WTC11 (cell line): ENCODE results near the gene FXYD3. TPM values are rescaled to one million over a fixed set of nuclear protein-coding genes. Genes with fewer than 3 reads are reported as not detected.
A peak's percentile ranks its signal among the peaks of the same experiment; 100 is the strongest.
"Not testable (repeated sequence)": the region's sequence is repeated elsewhere in the genome, so short reads cannot be mapped to it uniquely, and the experiment has no call there.

ENCODE experiments used
- ATAC-seq: fragments of 200-7000 bp; cut with Tn5 transposase; 2 replicates; pipeline ENCODE4 v1.10.0; 2021; ENCODE audit warnings: mild to moderate bottlenecking, moderate library complexity
- CTCF ChIA-PET: fragments of 300-600 bp; sonication (Branson Sonifier 250); formaldehyde crosslinking; loops from one replicate; lab custom pipeline; 2021; ENCODE audit warnings: antibody characterized with exemption; lab: Charles Lee
- POLR2A ChIA-PET: fragments of 350-600 bp; sonication (Branson Sonifier 250); formaldehyde crosslinking; loops from one replicate; lab custom pipeline; 2021; ENCODE audit warnings: antibody characterized with exemption; lab: Charles Lee
- DNase-seq: peaks from one replicate; pipeline ENCODE4 v3.0.0; 2021; ENCODE audit warnings: low spot score
- H3K27ac Mint-ChIP-seq: 2 replicates; pipeline ENCODE4 v1.8.0; 2021; ENCODE audit warnings: mixed read lengths
- H3K27me3 Mint-ChIP-seq: 2 replicates; pipeline ENCODE4 v1.8.0; 2021; ENCODE audit warnings: low read depth, mild to moderate bottlenecking, moderate library complexity, mixed read lengths
- H3K36me3 Mint-ChIP-seq: 2 replicates; pipeline ENCODE4 v1.8.0; 2021; ENCODE audit warnings: mixed read lengths
- H3K4me1 Mint-ChIP-seq: 2 replicates; pipeline ENCODE4 v1.8.0; 2022; ENCODE audit warnings: mixed read lengths
- H3K4me3 Mint-ChIP-seq: 2 replicates; pipeline ENCODE4 v1.8.0; 2021; ENCODE audit warnings: mild to moderate bottlenecking, moderate library complexity, mixed read lengths
- H3K9me3 Mint-ChIP-seq: 2 replicates; pipeline ENCODE4 v1.8.0; 2021; ENCODE audit warnings: mixed read lengths
- ATF1 ChIP-seq: sonication (generic); formaldehyde crosslinking; IDR thresholded peaks from 2 replicates; pipeline ENCODE4 v1.8.1; 2023; ENCODE audit warnings: mild to moderate bottlenecking, moderate library complexity, missing genetic modification reagents
- CBFB ChIP-seq: sonication (generic); formaldehyde crosslinking; IDR thresholded peaks from 2 replicates; pipeline ENCODE4 v1.8.1; 2022; ENCODE audit warnings: mild to moderate bottlenecking, low read depth, missing genetic modification reagents
- CDX4 ChIP-seq: fragments of 250-450 bp; sonication (Bioruptor Pico); IDR thresholded peaks from 2 replicates; pipeline ENCODE4 v1.9.0; 2021; ENCODE audit warnings: moderate library complexity, mild to moderate bottlenecking, inconsistent platforms, borderline replicate concordance
- CTCF ChIP-seq: fragments of 200-600 bp; IDR thresholded peaks from 2 replicates; pipeline ENCODE4 v1.8.0; 2022; ENCODE audit warnings: antibody characterized with exemption
- E2F1 ChIP-seq: sonication (generic); formaldehyde crosslinking; IDR thresholded peaks from 2 replicates; pipeline ENCODE4 v1.8.0; 2022; ENCODE audit warnings: mild to moderate bottlenecking, missing genetic modification reagents
- ESRRA ChIP-seq: sonication (generic); formaldehyde crosslinking; IDR thresholded peaks from 2 replicates; pipeline ENCODE4 v1.8.1; 2022; ENCODE audit warnings: mild to moderate bottlenecking, missing genetic modification reagents, borderline replicate concordance
- FOXK1 ChIP-seq: sonication (generic); formaldehyde crosslinking; IDR thresholded peaks from 2 replicates; pipeline ENCODE4 v1.8.0; 2022; ENCODE audit warnings: mild to moderate bottlenecking, moderate library complexity, missing genetic modification reagents
- GRHL2 ChIP-seq: fragments of 250-450 bp; sonication (Bioruptor Pico); IDR thresholded peaks from 2 replicates; pipeline ENCODE4 v1.8.0; 2022; ENCODE audit warnings: mild to moderate bottlenecking, moderate library complexity; ENCODE audit not compliant: insufficient replicate concordance, severe bottlenecking
- GTF2I ChIP-seq: fragments of 250-450 bp; sonication (Bioruptor Pico); conservative IDR thresholded peaks from 2 replicates; pipeline ENCODE4 v1.4.0; 2021; ENCODE audit warnings: mild to moderate bottlenecking
- JAZF1 ChIP-seq: fragments of 250-450 bp; sonication (Bioruptor Pico); IDR thresholded peaks from 2 replicates; pipeline ENCODE4 v1.9.0; 2021; ENCODE audit warnings: moderate library complexity, mild to moderate bottlenecking, inconsistent platforms
- KAT7 ChIP-seq: sonication (generic); formaldehyde crosslinking; IDR thresholded peaks from 2 replicates; pipeline ENCODE4 v1.8.1; 2023; ENCODE audit warnings: missing genetic modification reagents, mild to moderate bottlenecking, borderline replicate concordance
- MXD4 ChIP-seq: fragments of 250-450 bp; sonication (Bioruptor Pico); IDR thresholded peaks from 2 replicates; pipeline ENCODE4 v1.8.0; 2021; ENCODE audit warnings: mild to moderate bottlenecking, moderate library complexity, borderline replicate concordance
- OVOL2 ChIP-seq: fragments of 250-450 bp; sonication (Bioruptor Pico); IDR thresholded peaks from 2 replicates; pipeline ENCODE4 v1.9.0; 2021; ENCODE audit warnings: mild to moderate bottlenecking, borderline replicate concordance
- PREB ChIP-seq: sonication (generic); formaldehyde crosslinking; IDR thresholded peaks from 2 replicates; pipeline ENCODE4 v1.8.1; 2022; ENCODE audit warnings: mild to moderate bottlenecking, missing genetic modification reagents, moderate library complexity, borderline replicate concordance
- PRRX2 ChIP-seq: fragments of 250-450 bp; sonication (Bioruptor Pico); IDR thresholded peaks from 2 replicates; pipeline ENCODE4 v1.8.0; 2021; ENCODE audit warnings: mild to moderate bottlenecking
- SMAD4 ChIP-seq: sonication (generic); formaldehyde crosslinking; IDR thresholded peaks from 2 replicates; pipeline ENCODE4 v1.8.0; 2022; ENCODE audit warnings: mild to moderate bottlenecking, missing genetic modification reagents
- SOX15 ChIP-seq: fragments of 250-450 bp; sonication (Bioruptor Pico); IDR thresholded peaks from 2 replicates; pipeline ENCODE4 v1.9.0; 2021; ENCODE audit warnings: mild to moderate bottlenecking
- SP1 ChIP-seq: sonication (generic); formaldehyde crosslinking; conservative IDR thresholded peaks from 2 replicates; pipeline ENCODE4 v1.8.1; 2022; ENCODE audit warnings: missing genetic modification reagents
- TP53 ChIP-seq: sonication (generic); formaldehyde crosslinking; IDR thresholded peaks from 2 replicates; pipeline ENCODE4 v1.8.1; 2023; ENCODE audit warnings: mild to moderate bottlenecking, missing genetic modification reagents
- USF2 ChIP-seq: sonication (generic); formaldehyde crosslinking; IDR thresholded peaks from 2 replicates; pipeline ENCODE4 v1.8.1; 2023; ENCODE audit warnings: mild to moderate bottlenecking, missing genetic modification reagents, moderate library complexity
- ZNF121 ChIP-seq: sonication (generic); formaldehyde crosslinking; IDR thresholded peaks from 2 replicates; pipeline ENCODE4 v1.8.0; 2023; ENCODE audit warnings: missing genetic modification reagents
- ZNF138 ChIP-seq: sonication (generic); formaldehyde crosslinking; conservative IDR thresholded peaks from 2 replicates; pipeline ENCODE4 v1.8.1; 2022; ENCODE audit warnings: mild to moderate bottlenecking, moderate library complexity, missing genetic modification reagents
- ZNF263 ChIP-seq: sonication (generic); formaldehyde crosslinking; IDR thresholded peaks from 2 replicates; pipeline ENCODE4 v1.8.1; 2022; ENCODE audit warnings: low read depth, mild to moderate bottlenecking, moderate library complexity, missing genetic modification reagents
- total RNA-seq: library from RNA; stranded (reverse); gene quantifications from 3 replicates; pipeline ENCODE4 v1.2.3, GENCODE V29; 2021

The FXYD3 gene
- total RNA-seq, 1 experiment from 2014 or later = 1.8 TPM

- POLR2A ChIA-PET = no interaction called here
- Mint-ChIP-seq H3K36me3 (no peaks in the 10 kb centered on the region), H3K27me3 (no peaks in the 10 kb centered on the region), H3K27ac (no peak overlapping the region), H3K4me3 (no peak overlapping the region), H3K4me1 (peaks cover 7% of the 10 kb centered on the region), H3K9me3 (no peaks in the 10 kb centered on the region)
- DNase-seq (no peak), ATAC-seq (peak; percentile 27; the same call in 1 of the 2 replicates)
- TF ChIP-seq CTCF = no peak
- TF ChIP-seq GTF2I = no peak
- TF ChIP-seq SOX15 (CRISPR knock-in tag) = no peak
- TF ChIP-seq ZNF121 (CRISPR knock-in tag) = no peak
- no peak for TF ChIP-seq JAZF1 (CRISPR knock-in tag)
- no peak for TF ChIP-seq FOXK1
- no peak for TF ChIP-seq ZNF263 (CRISPR knock-in tag)
- TF ChIP-seq CBFB (CRISPR knock-in tag) = no peak
- no peak for TF ChIP-seq USF2
- TF ChIP-seq ATF1 (CRISPR knock-in tag) = no peak
- no peak for TF ChIP-seq GRHL2
- no peak for TF ChIP-seq PREB (CRISPR knock-in tag)
- no peak for TF ChIP-seq MXD4 (CRISPR knock-in tag)
- TF ChIP-seq PRRX2 (CRISPR knock-in tag) = no peak
- CTCF ChIA-PET = interaction anchor here (0.6 to 4.1 kb wide), 10 partner anchors 10 to 127 kb away, joined by 3 to 14 read pairs (median 5); partner anchors contain the start of genes FXYD3, FXYD5 and LGI4
Measured at GRCh38 chr19:35100588-35101533, 14.8 kb upstream of the FXYD3 start.

GRCh38 chr19:35101949-35102348 lies 13.7 kb upstream of the FXYD3 start:
- POLR2A ChIA-PET, H3K27me3 Mint-ChIP-seq, DNase-seq: not testable (repeated sequence)
- TF ChIP-seq ZNF121 (CRISPR knock-in tag) = peak; percentile 52; the same call in 1 of the 2 replicates
- TF ChIP-seq, all 79 proteins: peak for 1; not testable (repeated sequence) for 78
- H3K27ac Mint-ChIP-seq, H3K4me3 Mint-ChIP-seq, H3K4me1 Mint-ChIP-seq, ATAC-seq, H3K36me3 Mint-ChIP-seq, H3K9me3 Mint-ChIP-seq: not testable (repeated sequence)
- CTCF ChIA-PET = interaction anchor here (2.9 to 4.1 kb wide), 2 partner anchors 13 to 35 kb away, joined by 11 to 14 read pairs; partner anchors contain the start of gene FXYD3

GRCh38 chr19:35103614-35104013 lies 12.0 kb upstream of the FXYD3 start:
- H3K9me3 Mint-ChIP-seq, H3K4me1 Mint-ChIP-seq, ATAC-seq, H3K36me3 Mint-ChIP-seq, DNase-seq, H3K27ac Mint-ChIP-seq, H3K27me3 Mint-ChIP-seq, POLR2A ChIA-PET, H3K4me3 Mint-ChIP-seq: not testable (repeated sequence)
- CTCF ChIA-PET = interaction anchor here (1.4 kb wide), 1 partner anchor 11 kb away, joined by 4 read pairs; no protein-coding TSS in a partner anchor
- TF ChIP-seq ZNF121 (CRISPR knock-in tag) = peak; percentile 59; the same call in 1 of the 2 replicates

- 0 out of 2 replicates have a peak, but pooled peaks cover 3% of the 10 kb centered on the region for H3K4me1 Mint-ChIP-seq
- CTCF ChIA-PET = interaction anchor here (0.7 to 1.4 kb wide), 2 partner anchors 11 to 14 kb away, joined by 3 to 4 read pairs; no protein-coding TSS in a partner anchor
- TF ChIP-seq SMAD4 = no peak
- no peak for TF ChIP-seq CDX4 (CRISPR knock-in tag)
- TF ChIP-seq ZNF121 (CRISPR knock-in tag) = no peak
- TF ChIP-seq ESRRA (CRISPR knock-in tag) = no peak
- no peak for TF ChIP-seq OVOL2 (CRISPR knock-in tag)
- TF ChIP-seq GTF2I = no peak
- no peak for TF ChIP-seq E2F1 (CRISPR knock-in tag)
- TF ChIP-seq TP53 (CRISPR knock-in tag) = no peak
- TF ChIP-seq ZNF138 = no peak
- TF ChIP-seq SP1 (CRISPR knock-in tag) = no peak
- no peak for TF ChIP-seq KAT7 (CRISPR knock-in tag)
Measured at GRCh38 chr19:35104361-35104760, 11.3 kb upstream of the FXYD3 start.

More at GRCh38 chr19:35104361-35104760, 11.3 kb upstream of the FXYD3 start:
- Mint-ChIP-seq H3K9me3 (peaks cover 8% of the 10 kb centered on the region; the same call in 1 of the 2 replicates), H3K27me3 (no peaks in the 10 kb centered on the region), H3K27ac (no peak overlapping the region), H3K36me3 (0 out of 2 replicates have a peak, but pooled peaks cover 3% of the 10 kb centered on the region), H3K4me3 (no peak overlapping the region)
- POLR2A ChIA-PET = no interaction called here
- ATAC-seq (no peak), DNase-seq (no peak)
